Measurements from ENCODE around the gene RAB15. TPM values are rescaled to one million over a fixed set of nuclear protein-coding genes. Genes with fewer than 3 reads are reported as not detected.

RAB15 gene
- total RNA-seq, 1 experiment from 2014 or later = 0.28 TPM

DNA sequence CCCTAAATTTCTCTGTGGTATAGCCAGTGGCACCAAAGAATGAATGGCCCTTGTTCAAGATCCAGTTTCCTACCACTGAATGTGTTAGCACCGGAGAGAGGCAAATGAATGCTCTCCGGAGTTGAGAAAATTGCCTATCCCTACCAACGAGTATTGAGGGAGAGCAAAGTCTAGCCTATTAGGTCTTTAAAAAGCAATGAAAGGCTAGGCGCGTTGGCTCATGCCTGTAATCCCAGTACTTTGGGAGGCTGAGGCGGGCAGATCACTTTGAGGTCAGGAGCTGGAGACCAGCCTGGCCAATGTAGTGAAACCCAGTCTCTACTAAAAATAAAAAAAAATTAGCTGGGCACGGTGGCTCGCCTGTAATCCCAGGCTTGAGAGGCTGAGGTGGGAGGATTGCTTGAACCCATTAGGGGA, 898 bp upstream of the RAB15 start:
- Mint-ChIP-seq H3K4me1 (ENCODE audit: insufficient read depth, unreplicated experiment) (no peaks in the 10 kb centered on the region), H3K27me3 (ENCODE audit: insufficient read depth, unreplicated experiment) (peaks cover 13% of the 10 kb centered on the region), H3K4me3 (ENCODE audit: unreplicated experiment) (peak overlapping the region; percentile 69), H3K27ac (ENCODE audit: low read depth, unreplicated experiment) (no peak overlapping the region), H3K36me3 (ENCODE audit: insufficient read depth, unreplicated experiment) (no peaks in the 10 kb centered on the region), H3K9me3 (ENCODE audit: unreplicated experiment) (no peaks in the 10 kb centered on the region)
- DNase-seq (ENCODE audit: unreplicated experiment) = no peak
- ChIA-PET CTCF (interaction anchor here (1.0 to 1.1 kb wide), 2 partner anchors 10 to 12 kb away, joined by 3 read pairs; no protein-coding TSS in a partner anchor), POLR2A (interaction anchor here (0.6 kb wide), 1 partner anchor 465 kb away, joined by 3 read pairs; no protein-coding TSS in a partner anchor)
- no peak for TF ChIP-seq CTCF (IDR thresholded peaks at IDR 0.05; ENCODE audit: unreplicated experiment)
- intact Hi-C loops (cut with micrococcal nuclease) = no loop called here
- no TSS peak for BruUV-seq (replicated peaks)

DNA sequence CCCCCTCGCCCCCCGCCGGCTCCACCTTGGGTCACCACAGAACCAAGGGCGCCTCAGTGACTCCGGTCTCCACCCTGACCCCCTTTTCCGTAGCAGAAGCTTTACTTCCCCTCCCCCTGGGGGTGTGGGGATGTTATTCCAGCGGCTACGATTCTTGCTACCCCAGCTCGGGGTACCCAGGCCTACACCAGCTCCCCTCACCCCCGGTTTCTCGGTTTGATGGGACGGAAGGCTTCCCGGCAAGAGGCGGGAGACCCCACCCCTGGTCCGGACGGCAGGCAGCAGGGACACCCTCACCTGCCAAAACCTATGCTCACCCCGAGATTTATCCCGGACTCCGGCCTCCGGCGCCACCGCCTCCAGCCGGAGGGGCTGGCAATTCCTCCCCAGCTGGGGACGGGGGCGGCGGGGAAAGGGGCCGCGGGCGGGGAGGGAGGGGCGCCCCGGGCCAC, 619 bp downstream of the RAB15 start:
- TF ChIP-seq CTCF (IDR thresholded peaks at IDR 0.05; ENCODE audit: unreplicated experiment) = no peak
- ChIA-PET CTCF (interaction anchor here (0.6 to 1.8 kb wide), 4 partner anchors 9 to 23 kb away, joined by 3 to 7 read pairs (median 4); no protein-coding TSS in a partner anchor), POLR2A (interaction anchor here (0.6 to 1.5 kb wide), 3 partner anchors 14 to 470 kb away, joined by 3 to 4 read pairs (median 4); no protein-coding TSS in a partner anchor)
- Mint-ChIP-seq H3K27me3 (ENCODE audit: insufficient read depth, unreplicated experiment) (no peaks in the 10 kb centered on the region), H3K9me3 (ENCODE audit: unreplicated experiment) (no peaks in the 10 kb centered on the region), H3K4me3 (ENCODE audit: unreplicated experiment) (peak overlapping the region; percentile 56), H3K27ac (ENCODE audit: low read depth, unreplicated experiment) (no peak overlapping the region), H3K4me1 (ENCODE audit: insufficient read depth, unreplicated experiment) (no peaks in the 10 kb centered on the region), H3K36me3 (ENCODE audit: insufficient read depth, unreplicated experiment) (no peaks in the 10 kb centered on the region)
- no TSS peak for BruUV-seq (replicated peaks)
- no peak for DNase-seq (ENCODE audit: unreplicated experiment)
- intact Hi-C loops (cut with micrococcal nuclease) = no loop called here

DNA sequence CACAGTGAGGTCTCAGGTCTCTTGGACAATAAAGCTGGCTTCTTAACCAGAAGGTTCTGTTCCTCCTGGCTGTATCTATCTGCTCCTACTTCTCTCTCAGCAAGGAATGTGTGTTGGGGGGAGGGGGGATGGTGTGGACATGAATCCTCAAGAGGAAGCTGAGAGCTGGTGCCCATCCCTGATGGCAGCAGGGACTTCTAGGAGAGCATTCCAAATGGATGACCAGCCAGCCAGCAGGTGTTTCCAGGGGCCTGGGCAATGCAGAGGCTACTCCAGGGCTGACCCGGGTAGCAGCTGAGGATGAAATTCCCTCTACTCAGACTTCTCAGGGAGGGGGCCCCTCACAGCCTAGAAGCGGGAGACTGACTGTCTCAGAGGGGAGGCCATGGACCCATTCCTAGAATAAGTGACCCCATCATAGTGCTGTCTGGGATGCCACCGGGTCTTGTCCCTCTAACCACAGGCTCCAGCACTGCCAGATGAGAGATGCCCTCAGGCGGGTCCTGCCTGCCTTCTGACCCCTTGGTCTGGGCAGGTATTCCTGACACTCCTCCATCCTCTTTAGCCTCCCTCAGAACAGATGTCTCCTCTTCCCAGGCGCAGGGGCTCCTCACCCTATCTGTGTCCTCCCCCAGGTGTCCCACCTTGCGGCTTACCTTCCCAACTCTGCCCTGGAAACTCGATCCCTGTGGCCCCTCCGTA, 1.2 kb downstream of the RAB15 start:
- TF ChIP-seq CTCF (IDR thresholded peaks at IDR 0.05; ENCODE audit: unreplicated experiment) = no peak
- Mint-ChIP-seq H3K36me3 (ENCODE audit: insufficient read depth, unreplicated experiment) (no peaks in the 10 kb centered on the region), H3K9me3 (ENCODE audit: unreplicated experiment) (no peaks in the 10 kb centered on the region), H3K4me1 (ENCODE audit: insufficient read depth, unreplicated experiment) (no peaks in the 10 kb centered on the region), H3K4me3 (ENCODE audit: unreplicated experiment) (peak overlapping the region; percentile 56), H3K27me3 (ENCODE audit: insufficient read depth, unreplicated experiment) (no peaks in the 10 kb centered on the region), H3K27ac (ENCODE audit: low read depth, unreplicated experiment) (no peak overlapping the region)
- DNase-seq (ENCODE audit: unreplicated experiment) = no peak
- intact Hi-C loops (cut with micrococcal nuclease) = no loop called here
- ChIA-PET POLR2A (interaction anchor here (0.6 to 1.6 kb wide), 6 partner anchors 14 to 470 kb away, joined by 3 to 5 read pairs (median 4); partner anchors contain the start of gene MAX), CTCF (interaction anchor here (0.6 to 1.8 kb wide), 7 partner anchors 10 to 1777 kb away, joined by 3 to 7 read pairs (median 4); no protein-coding TSS in a partner anchor)
- BruUV-seq (replicated peaks) = no TSS peak

DNA sequence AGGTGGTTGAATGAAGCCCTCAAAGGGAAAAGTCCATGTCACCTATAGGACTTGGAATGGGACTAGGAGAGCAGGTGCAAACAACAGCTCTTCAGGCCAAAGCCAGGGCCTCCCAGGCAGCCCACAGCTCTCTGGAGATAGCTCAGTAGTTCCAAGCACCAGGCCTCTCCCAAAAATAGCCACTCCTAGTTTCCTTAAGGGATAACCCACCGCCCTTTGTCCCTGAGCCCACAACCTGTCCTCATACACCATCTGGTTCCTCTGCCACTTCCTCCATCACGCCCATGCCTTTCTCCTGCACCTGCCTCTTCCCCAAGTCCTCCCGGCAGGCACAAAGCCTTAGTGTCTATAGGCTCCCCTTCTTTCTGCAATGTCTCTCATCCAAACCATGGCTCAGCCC, 2.1 kb downstream of the RAB15 start:
- BruUV-seq (replicated peaks) = no TSS peak
- Mint-ChIP-seq H3K9me3 (ENCODE audit: unreplicated experiment) (no peaks in the 10 kb centered on the region), H3K4me1 (ENCODE audit: insufficient read depth, unreplicated experiment) (no peaks in the 10 kb centered on the region), H3K4me3 (ENCODE audit: unreplicated experiment) (no peak overlapping the region), H3K27me3 (ENCODE audit: insufficient read depth, unreplicated experiment) (no peaks in the 10 kb centered on the region), H3K36me3 (ENCODE audit: insufficient read depth, unreplicated experiment) (no peaks in the 10 kb centered on the region), H3K27ac (ENCODE audit: low read depth, unreplicated experiment) (no peak overlapping the region)
- POLR2A ChIA-PET = interaction anchor here (1.0 to 1.6 kb wide), 3 partner anchors 13 to 133 kb away, joined by 3 to 5 read pairs (median 4); partner anchors contain the start of gene MAX
- no peak for DNase-seq (ENCODE audit: unreplicated experiment)
- CTCF ChIA-PET = interaction anchor here (0.7 to 1.8 kb wide), 3 partner anchors 12 to 1778 kb away, joined by 3 to 7 read pairs (median 5); no protein-coding TSS in a partner anchor
- TF ChIP-seq CTCF (IDR thresholded peaks at IDR 0.05; ENCODE audit: unreplicated experiment) = no peak
- intact Hi-C loops (cut with micrococcal nuclease) = no loop called here

All from MCF 10A (cell line).